ENCODE data around the gene VIPR1.
A peak's percentile ranks its signal among the peaks of the same experiment; 100 is the strongest.

The VIPR1 gene

DNA sequence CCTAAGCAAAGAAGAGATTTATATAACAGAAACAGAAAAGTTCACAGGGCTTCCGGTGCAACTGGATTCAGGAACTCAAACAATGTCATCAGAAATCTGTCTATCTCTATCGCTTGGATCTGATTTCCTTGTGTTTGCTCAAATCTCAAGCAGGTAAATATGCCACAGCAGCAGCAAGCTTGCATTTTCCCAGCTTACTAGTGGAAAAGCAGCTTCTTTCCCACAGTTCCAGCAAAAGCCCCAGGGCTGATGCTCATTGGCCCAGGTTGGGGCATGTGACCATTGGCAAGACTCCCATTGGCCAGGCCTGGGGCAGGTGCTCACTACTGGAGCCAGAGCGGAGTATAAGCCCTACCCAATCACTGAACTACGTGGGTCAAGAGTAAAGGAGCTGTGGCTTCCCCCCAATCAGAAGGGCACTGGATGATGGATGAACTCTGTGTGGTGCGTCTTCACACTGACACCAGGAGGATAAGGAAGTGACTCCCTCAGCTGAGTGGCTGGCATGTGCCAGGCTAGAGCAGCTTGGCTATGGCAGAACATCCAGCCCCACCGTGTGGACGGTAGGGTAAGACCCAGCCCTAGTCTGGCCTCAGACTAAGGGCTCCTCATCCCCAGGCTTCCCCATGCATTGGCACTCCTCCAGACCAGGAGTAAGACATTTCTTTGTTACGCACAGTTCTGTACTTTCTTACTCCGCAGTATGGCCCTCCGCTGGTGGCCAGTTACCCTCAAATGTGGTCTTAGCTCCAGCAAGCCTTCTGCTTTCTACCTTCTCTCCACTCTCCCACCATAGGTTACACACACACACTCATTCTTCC lies 13.1 kb upstream of the VIPR1 start:
- no peaks in the 10 kb centered on the region for H3K36me3 Mint-ChIP-seq
- no peaks in the 10 kb centered on the region for H3K9me3 Mint-ChIP-seq
- ATAC-seq, result no peak
- H3K27ac Mint-ChIP-seq, result peak overlapping the region; percentile 87
- H3K4me3 Mint-ChIP-seq, result no peak overlapping the region
- no peaks in the 10 kb centered on the region for H3K27me3 Mint-ChIP-seq
- H3K4me1 Mint-ChIP-seq, result peaks cover 46% of the 10 kb centered on the region

DNA sequence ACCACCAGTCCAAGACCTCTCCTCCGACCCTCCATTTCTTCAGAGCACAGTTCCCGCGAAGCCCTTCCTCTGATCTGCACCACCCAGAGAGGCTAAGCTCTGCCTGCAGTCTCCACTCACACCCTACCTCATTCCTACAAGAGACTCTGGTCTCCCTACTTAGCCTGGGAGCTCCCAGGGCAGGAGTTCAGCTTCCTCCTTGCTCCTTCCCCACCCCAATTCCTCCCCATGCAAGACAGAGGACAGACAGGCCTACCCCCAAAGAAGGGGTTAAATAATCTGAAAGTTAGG lies 12.6 kb upstream of the VIPR1 start:
- Mint-ChIP-seq H3K4me1 (peaks cover 46% of the 10 kb centered on the region), H3K27me3 (no peaks in the 10 kb centered on the region), H3K4me3 (no peak overlapping the region), H3K9me3 (no peaks in the 10 kb centered on the region), H3K27ac (peak overlapping the region; percentile 87), H3K36me3 (no peaks in the 10 kb centered on the region)
- ATAC-seq, result no peak

- Mint-ChIP-seq H3K4me3 (peak overlapping the region; percentile 69), H3K36me3 (no peaks in the 10 kb centered on the region), H3K9me3 (no peaks in the 10 kb centered on the region), H3K27ac (peak overlapping the region; percentile 87), H3K27me3 (no peaks in the 10 kb centered on the region), H3K4me1 (peaks cover 46% of the 10 kb centered on the region)
- peak; percentile 99 for ATAC-seq
Measured at GRCh38 chr3:42490243-42490642, 12.2 kb upstream of the VIPR1 start.

DNA sequence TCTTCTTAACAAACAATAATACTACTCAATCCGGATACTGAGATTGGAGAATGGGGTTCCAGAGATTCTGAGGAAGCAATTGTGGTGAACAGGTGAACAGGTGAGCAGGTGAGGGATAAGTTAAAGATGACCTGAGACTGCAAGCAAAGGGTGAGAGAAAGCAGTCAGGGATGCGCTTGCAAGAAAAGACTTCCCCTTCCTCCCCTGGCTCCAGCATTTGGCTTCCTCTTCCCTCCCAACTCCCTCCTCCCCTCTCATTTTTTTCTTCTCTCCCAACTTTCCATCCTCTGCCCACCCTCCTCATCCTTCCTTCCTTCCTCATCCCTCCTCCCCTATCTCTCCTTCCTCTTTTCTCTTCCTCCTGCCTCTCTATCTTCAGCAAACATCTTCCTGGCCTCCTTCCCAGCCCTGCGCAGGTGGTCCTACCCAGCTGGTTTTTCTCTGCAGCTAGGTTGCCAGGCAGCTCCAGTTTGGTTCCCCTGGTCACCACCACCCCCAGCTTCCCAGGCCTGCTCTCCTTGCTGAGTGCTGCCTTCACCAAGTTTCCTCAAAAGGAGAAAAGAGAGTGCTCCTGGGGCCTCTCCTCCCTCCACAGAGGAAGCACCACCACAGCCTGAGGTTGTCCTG lies 10.4 kb upstream of the VIPR1 start:
- H3K4me3 Mint-ChIP-seq, result peak overlapping the region; percentile 43

DNA sequence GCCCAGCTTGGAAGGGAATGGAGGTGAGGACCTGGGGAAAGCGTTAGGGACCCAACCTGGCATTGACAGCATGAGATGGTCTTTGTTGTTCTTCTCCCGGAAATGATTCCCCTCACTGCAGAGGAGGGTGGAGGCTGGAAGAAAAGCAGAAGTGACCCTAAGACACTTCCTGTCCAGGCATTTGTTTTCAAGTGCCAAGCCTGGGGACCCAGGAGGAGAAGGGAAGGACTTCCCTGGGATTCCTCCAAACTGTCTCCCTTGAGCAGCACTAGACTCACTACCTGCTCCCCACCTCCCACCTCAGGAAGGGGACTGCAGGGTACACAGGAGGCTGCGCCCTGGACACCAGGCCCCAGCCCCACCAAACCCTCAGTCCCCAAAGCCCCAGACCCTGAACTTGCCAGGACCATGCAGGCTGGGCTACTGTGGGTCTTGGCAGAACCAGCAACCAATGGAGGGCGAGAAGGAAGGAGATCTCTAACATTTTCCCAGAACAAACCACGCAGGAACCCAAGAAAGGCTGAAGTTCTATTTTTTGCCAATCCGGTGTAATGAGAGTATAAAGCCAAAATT lies 9.8 kb upstream of the VIPR1 start:
- H3K27me3 Mint-ChIP-seq, result no peaks in the 10 kb centered on the region
- no peak for ATAC-seq
- H3K4me3 Mint-ChIP-seq, result no peak overlapping the region
- H3K9me3 Mint-ChIP-seq, result no peaks in the 10 kb centered on the region
- H3K36me3 Mint-ChIP-seq, result no peaks in the 10 kb centered on the region
- peaks cover 39% of the 10 kb centered on the region for H3K4me1 Mint-ChIP-seq
- peak overlapping the region; percentile 87 for H3K27ac Mint-ChIP-seq

More for the DNA sequence above, 10.4 kb upstream of the VIPR1 start:
- no peak for ATAC-seq
- H3K36me3 Mint-ChIP-seq, result no peaks in the 10 kb centered on the region
- no peaks in the 10 kb centered on the region for H3K27me3 Mint-ChIP-seq
- H3K4me1 Mint-ChIP-seq, result peaks cover 39% of the 10 kb centered on the region
- H3K27ac Mint-ChIP-seq, result peak overlapping the region; percentile 87
- no peaks in the 10 kb centered on the region for H3K9me3 Mint-ChIP-seq

- H3K36me3 Mint-ChIP-seq, result no peaks in the 10 kb centered on the region
- H3K27me3 Mint-ChIP-seq, result no peaks in the 10 kb centered on the region
- peak overlapping the region; percentile 87 for H3K27ac Mint-ChIP-seq
- H3K9me3 Mint-ChIP-seq, result no peaks in the 10 kb centered on the region
- H3K4me3 Mint-ChIP-seq, result no peak overlapping the region
- ATAC-seq, result no peak
- H3K4me1 Mint-ChIP-seq, result peaks cover 39% of the 10 kb centered on the region
Measured at GRCh38 chr3:42493126-42493797, 9.2 kb upstream of the VIPR1 start.

- Mint-ChIP-seq H3K9me3 (no peaks in the 10 kb centered on the region), H3K27me3 (peaks cover 3% of the 10 kb centered on the region), H3K4me3 (no peak overlapping the region), H3K36me3 (no peaks in the 10 kb centered on the region), H3K27ac (peak overlapping the region; percentile 87), H3K4me1 (peaks cover 39% of the 10 kb centered on the region)
- ATAC-seq, result no peak
Measured at GRCh38 chr3:42493798-42494151, 8.7 kb upstream of the VIPR1 start.

GRCh38 chr3:42495393-42495792 lies 7.0 kb upstream of the VIPR1 start:
- no peak for ATAC-seq
- no peaks in the 10 kb centered on the region for H3K9me3 Mint-ChIP-seq

DNA sequence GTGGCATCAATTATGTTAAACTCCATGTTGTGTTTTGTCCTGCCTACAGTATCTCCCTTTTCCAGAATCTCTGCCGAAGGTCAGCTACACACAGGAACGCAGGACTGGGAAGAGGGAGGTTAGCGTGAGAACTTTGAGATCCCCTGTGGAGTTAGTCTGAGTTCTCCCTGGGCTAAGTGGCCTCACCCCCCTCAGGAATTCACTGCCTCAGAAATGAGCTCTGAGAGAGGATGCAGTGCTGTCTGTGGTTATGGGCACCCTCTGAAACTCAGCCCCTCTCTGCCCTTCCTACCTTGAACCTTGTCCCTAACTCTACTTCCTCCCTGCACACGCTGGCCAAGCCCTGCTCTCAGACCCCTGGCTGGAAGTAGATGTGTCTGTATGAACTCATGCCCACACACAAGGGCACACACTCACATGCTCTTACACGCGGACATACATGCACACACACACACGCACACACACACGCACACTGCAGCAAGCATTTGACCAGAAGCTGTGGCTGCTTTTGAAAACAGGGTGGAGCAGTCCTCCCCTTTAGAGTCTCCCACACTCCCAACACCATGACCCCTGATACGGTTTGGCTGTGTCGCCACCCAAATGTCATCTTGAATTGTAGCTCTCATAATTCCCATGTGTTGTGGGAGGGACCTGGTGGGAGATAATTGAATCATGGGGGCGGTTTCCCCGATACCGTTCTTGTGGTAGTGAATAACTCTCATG lies 5.3 kb upstream of the VIPR1 start:
- H3K4me3 Mint-ChIP-seq, result no peak overlapping the region
- peaks cover 34% of the 10 kb centered on the region for H3K27me3 Mint-ChIP-seq
- H3K36me3 Mint-ChIP-seq, result no peaks in the 10 kb centered on the region
- no peak for ATAC-seq
- H3K9me3 Mint-ChIP-seq, result no peaks in the 10 kb centered on the region
- H3K27ac Mint-ChIP-seq, result no peak overlapping the region
- H3K4me1 Mint-ChIP-seq, result peaks cover 25% of the 10 kb centered on the region

More at GRCh38 chr3:42495393-42495792, 7.0 kb upstream of the VIPR1 start:
- no peak overlapping the region for H3K4me3 Mint-ChIP-seq
- no peak overlapping the region for H3K27ac Mint-ChIP-seq
- peaks cover 19% of the 10 kb centered on the region for H3K27me3 Mint-ChIP-seq
- H3K4me1 Mint-ChIP-seq, result peaks cover 27% of the 10 kb centered on the region
- H3K36me3 Mint-ChIP-seq, result no peaks in the 10 kb centered on the region

GRCh38 chr3:42498034-42498433 lies 4.4 kb upstream of the VIPR1 start:
- H3K27me3 Mint-ChIP-seq, result peaks cover 34% of the 10 kb centered on the region
- peaks cover 21% of the 10 kb centered on the region for H3K4me1 Mint-ChIP-seq
- ATAC-seq, result no peak
- no peak overlapping the region for H3K4me3 Mint-ChIP-seq
- H3K36me3 Mint-ChIP-seq, result no peaks in the 10 kb centered on the region
- no peaks in the 10 kb centered on the region for H3K9me3 Mint-ChIP-seq
- H3K27ac Mint-ChIP-seq, result peak overlapping the region; percentile 3

DNA sequence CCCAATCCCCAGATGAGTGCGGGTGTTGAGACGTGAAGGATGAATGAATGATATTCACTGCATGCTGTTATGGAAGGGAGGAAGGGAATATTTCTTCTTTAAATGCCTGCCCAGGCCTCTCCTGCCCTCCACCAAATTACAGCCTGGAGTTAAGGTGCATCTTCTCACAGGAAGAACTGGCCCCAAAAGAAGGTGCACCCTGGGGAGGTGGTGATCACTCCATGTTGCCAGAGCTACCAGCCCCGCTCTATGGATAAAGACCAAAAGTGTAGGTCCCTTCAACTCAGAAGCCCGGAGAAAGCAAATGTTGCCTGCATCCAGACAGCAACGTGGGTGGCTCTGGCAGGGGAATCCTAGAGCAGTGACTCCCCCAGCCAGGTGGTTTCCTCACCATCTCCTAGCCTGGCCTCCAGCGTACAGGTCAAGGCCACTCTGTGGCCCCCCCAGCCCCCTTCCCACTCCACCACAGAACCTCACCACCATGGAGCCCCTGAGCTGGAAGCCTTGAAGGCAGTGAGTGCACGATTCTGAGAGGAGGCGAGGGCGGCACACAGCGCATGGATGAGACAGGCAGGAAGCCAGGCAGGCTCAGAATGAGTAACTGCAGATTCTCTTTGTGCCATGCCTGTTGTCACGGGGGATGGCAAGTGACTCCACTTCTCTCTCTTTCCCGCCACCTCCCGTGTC lies 3.5 kb upstream of the VIPR1 start:
- Mint-ChIP-seq H3K4me1 (peaks cover 23% of the 10 kb centered on the region), H3K27ac (no peak overlapping the region), H3K27me3 (peaks cover 34% of the 10 kb centered on the region), H3K36me3 (no peaks in the 10 kb centered on the region), H3K9me3 (no peaks in the 10 kb centered on the region), H3K4me3 (no peak overlapping the region)
- no peak for ATAC-seq

GRCh38 chr3:42499478-42499871 lies 3.0 kb upstream of the VIPR1 start:
- no peak for ATAC-seq
- Mint-ChIP-seq H3K27ac (no peak overlapping the region), H3K9me3 (no peaks in the 10 kb centered on the region), H3K36me3 (no peaks in the 10 kb centered on the region), H3K4me1 (peaks cover 23% of the 10 kb centered on the region), H3K27me3 (peaks cover 34% of the 10 kb centered on the region), H3K4me3 (no peak overlapping the region)

GRCh38 chr3:42500091-42500490 lies 2.4 kb upstream of the VIPR1 start:
- Mint-ChIP-seq H3K27ac (no peak overlapping the region), H3K9me3 (no peaks in the 10 kb centered on the region), H3K27me3 (peaks cover 34% of the 10 kb centered on the region), H3K4me1 (peaks cover 23% of the 10 kb centered on the region), H3K4me3 (no peak overlapping the region), H3K36me3 (no peaks in the 10 kb centered on the region)
- no peak for ATAC-seq

DNA sequence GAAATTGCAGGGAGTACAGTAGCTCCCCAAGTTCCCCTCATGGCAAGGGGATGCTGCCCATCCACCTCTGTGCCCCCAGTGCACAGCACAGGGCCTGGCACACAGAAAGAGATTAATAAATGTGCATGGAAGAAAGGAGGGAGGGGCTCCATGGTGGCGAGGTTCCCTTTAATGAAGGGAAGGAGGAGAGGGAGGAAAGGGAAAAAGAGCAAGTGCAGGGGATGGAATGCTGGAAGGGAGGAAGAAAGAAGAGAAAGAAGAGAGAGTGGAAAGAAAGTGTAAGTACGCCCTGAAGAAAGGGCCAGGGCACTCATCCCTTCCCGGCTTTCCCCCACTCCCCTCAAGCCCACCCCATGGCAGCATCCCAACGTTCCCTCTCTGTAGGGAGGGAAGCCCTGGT lies 1.5 kb upstream of the VIPR1 start:
- Mint-ChIP-seq H3K27ac (peak overlapping the region; percentile 20), H3K36me3 (no peaks in the 10 kb centered on the region), H3K9me3 (no peaks in the 10 kb centered on the region), H3K27me3 (peaks cover 34% of the 10 kb centered on the region), H3K4me1 (peaks cover 23% of the 10 kb centered on the region), H3K4me3 (peak overlapping the region; percentile 65)
- no peak for ATAC-seq

GRCh38 chr3:42501321-42501680 lies 1.1 kb upstream of the VIPR1 start:
- Mint-ChIP-seq H3K27ac (peak overlapping the region; percentile 20), H3K4me3 (peak overlapping the region; percentile 83), H3K36me3 (no peaks in the 10 kb centered on the region), H3K27me3 (peaks cover 34% of the 10 kb centered on the region), H3K4me1 (peaks cover 23% of the 10 kb centered on the region), H3K9me3 (no peaks in the 10 kb centered on the region)
- ATAC-seq, result no peak

Data from stimulated activated memory B cell treated with anti-CD40 and anti-IgM and Interleukin-4, amounts not matched to agents 10 μg/mL and 1 μg/mL and 100 μg/mL, for 72 hours (primary cell).